Peyer's patch (tissue), 4 donors: ENCODE results near the gene EPHA8. TPM values are rescaled to one million over a fixed set of nuclear protein-coding genes. Genes with fewer than 3 reads are reported as not detected.

ENCODE experiments used
- DNase-seq, 3 donors: peaks; one replicate each; pipeline ENCODE4 v3.0.0-alpha.2; 2017 to 2019
- H3K27ac ChIP-seq, 4 donors: fragments of 200-600 bp; sonication (generic); one replicate each; pipeline ENCODE4 v1.5.1; 2016 to 2019
- H3K27me3 ChIP-seq, 2 donors: fragments of 200-600 bp; sonication (generic); one replicate each; pipeline ENCODE4 v1.5.1; 2019
- H3K36me3 ChIP-seq, 3 donors: fragments of 200-600 bp; sonication (generic); one replicate each; pipeline ENCODE4 v1.5.1; 2016 to 2019
- H3K4me1 ChIP-seq, 4 donors: fragments of 200-600 bp; sonication (generic); one replicate each; pipeline ENCODE4 v1.5.1; 2016 to 2019
- H3K4me3 ChIP-seq, 4 donors: fragments of 200-600 bp; sonication (generic); 1 replicate in 3 of 4; 2 replicates in 1 of 4; pipeline ENCODE4 v1.5.1; 2016 to 2019; ENCODE audit warnings: mild to moderate bottlenecking in 1 of 4
- H3K9me3 ChIP-seq, 4 donors: fragments of 200-600 bp; sonication (generic); one replicate each; pipeline ENCODE4 v1.5.1; 2016 to 2019; ENCODE audit warnings: mild to moderate bottlenecking in 1 of 4
- POLR2A ChIP-seq, 2 donors: fragments of 450-650 bp; IDR thresholded peaks; one replicate each; pipeline ENCODE4 v1.5.1; 2017; ENCODE audit warnings: antibody characterized with exemption in 2 of 2, mild to moderate bottlenecking in 2 of 2, moderate library complexity in 2 of 2
- total RNA-seq, 4 donors: library from RNA; depleted of rRNA; stranded (reverse); fragments of >200 nt; gene quantifications; one replicate each; pipeline ENCODE4 v1.1.0, GENCODE V29; 2016
- TF ChIP-seq, protein P1 (sequence below), 6 experiments: fragments of 450-650 bp in 4 of 6; fragments of 200-600 bp in 2 of 6; sonication (generic) in 1 of 6; IDR thresholded peaks; one replicate each; pipeline ENCODE4 v1.5.1; 2017 to 2019; ENCODE audit warnings: antibody characterized with exemption in 6 of 6, mild to moderate bottlenecking in 3 of 6, moderate library complexity in 1 of 6

The EPHA8 gene
- total RNA-seq, 4 donors from 2014 or later: not detected

DNA sequence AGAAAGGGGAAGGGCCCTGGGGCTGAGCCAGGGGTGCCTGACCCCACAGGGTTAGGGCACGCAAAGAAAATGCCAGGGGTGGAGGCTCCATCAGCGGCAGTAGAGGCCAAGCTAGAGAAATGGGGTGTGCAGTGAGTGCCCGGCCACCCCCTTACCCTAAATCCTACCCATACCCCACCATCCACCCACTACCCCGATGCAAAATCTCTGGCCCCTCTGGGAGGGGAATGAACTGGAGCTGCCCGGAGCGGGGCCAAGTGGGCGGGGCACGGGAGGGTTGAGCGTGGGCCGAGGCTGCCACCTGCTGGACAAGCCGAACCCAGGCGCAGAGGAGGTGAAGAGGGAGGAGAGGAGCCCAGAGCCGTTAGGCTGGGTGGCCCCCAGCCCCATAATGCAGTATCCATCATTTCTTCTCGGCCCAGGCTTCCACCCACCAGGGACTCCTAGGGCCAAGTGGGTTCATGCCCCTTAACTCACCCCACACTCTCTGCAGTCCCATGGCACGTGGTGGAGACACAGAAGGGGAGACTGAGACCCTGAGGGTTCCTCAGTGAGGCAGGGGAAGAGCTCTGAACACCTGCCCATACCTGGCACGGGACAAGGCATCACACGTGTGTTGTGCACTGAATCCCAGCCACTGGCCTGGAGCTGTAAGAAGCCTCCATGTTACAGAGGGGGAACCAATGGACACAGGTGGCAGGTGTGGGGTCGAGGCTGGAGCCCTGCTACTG, 78.8 kb downstream of the EPHA8 start:
- H3K27ac ChIP-seq: no peak overlapping the region
- no peaks in the 10 kb centered on the region for H3K4me1 ChIP-seq
- DNase-seq: peak; percentile 57 to 88 (median 86)
- H3K9me3 ChIP-seq: no peaks in the 10 kb centered on the region
- H3K4me3 ChIP-seq: no peak overlapping the region
- H3K36me3 ChIP-seq: no peaks in the 10 kb centered on the region
- H3K27me3 ChIP-seq: no peaks in the 10 kb centered on the region
- TF ChIP-seq, protein P1, sequence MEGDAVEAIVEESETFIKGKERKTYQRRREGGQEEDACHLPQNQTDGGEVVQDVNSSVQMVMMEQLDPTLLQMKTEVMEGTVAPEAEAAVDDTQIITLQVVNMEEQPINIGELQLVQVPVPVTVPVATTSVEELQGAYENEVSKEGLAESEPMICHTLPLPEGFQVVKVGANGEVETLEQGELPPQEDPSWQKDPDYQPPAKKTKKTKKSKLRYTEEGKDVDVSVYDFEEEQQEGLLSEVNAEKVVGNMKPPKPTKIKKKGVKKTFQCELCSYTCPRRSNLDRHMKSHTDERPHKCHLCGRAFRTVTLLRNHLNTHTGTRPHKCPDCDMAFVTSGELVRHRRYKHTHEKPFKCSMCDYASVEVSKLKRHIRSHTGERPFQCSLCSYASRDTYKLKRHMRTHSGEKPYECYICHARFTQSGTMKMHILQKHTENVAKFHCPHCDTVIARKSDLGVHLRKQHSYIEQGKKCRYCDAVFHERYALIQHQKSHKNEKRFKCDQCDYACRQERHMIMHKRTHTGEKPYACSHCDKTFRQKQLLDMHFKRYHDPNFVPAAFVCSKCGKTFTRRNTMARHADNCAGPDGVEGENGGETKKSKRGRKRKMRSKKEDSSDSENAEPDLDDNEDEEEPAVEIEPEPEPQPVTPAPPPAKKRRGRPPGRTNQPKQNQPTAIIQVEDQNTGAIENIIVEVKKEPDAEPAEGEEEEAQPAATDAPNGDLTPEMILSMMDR (IDR thresholded peaks at IDR 0.05): peak; percentile 52 to 90 (median 86)
- no peak for TF ChIP-seq POLR2A (IDR thresholded peaks at IDR 0.05)

- no peaks in the 10 kb centered on the region for H3K36me3 ChIP-seq
- no peaks in the 10 kb centered on the region for H3K4me1 ChIP-seq
- TF ChIP-seq POLR2A (IDR thresholded peaks at IDR 0.05): no peak
- TF ChIP-seq, protein P1 (IDR thresholded peaks at IDR 0.05): no peak
- peak within 1 kb of the TSS in 2 of 4 donors; percentile 50 to 54 for H3K27ac ChIP-seq
- peak in 1 of 3 donors; percentile 57 for DNase-seq
- no peaks in the 10 kb centered on the region for H3K27me3 ChIP-seq
- no peaks in the 10 kb centered on the region for H3K9me3 ChIP-seq
- peak within 1 kb of the TSS in 2 of 4 donors; percentile 29 to 31 for H3K4me3 ChIP-seq
Observed at GRCh38 chr1:22643381-22643780, 80.1 kb downstream of the EPHA8 start, which contains the start of gene C1QC. C1QC (plus strand) TSS chr1:22643633; CDS start chr1:22644024, 391 bp downstream.

- H3K27ac ChIP-seq: peak overlapping the region in 2 of 4 donors; percentile 50 to 54
- H3K4me3 ChIP-seq: peak overlapping the region in 2 of 4 donors; percentile 29 to 31
- no peaks in the 10 kb centered on the region for H3K27me3 ChIP-seq
- H3K4me1 ChIP-seq: no peaks in the 10 kb centered on the region
- DNase-seq: no peak
- no peaks in the 10 kb centered on the region for H3K36me3 ChIP-seq
- no peak for TF ChIP-seq POLR2A (IDR thresholded peaks at IDR 0.05)
- H3K9me3 ChIP-seq: no peaks in the 10 kb centered on the region
Observed at GRCh38 chr1:22643928-22644327, 80.6 kb downstream of the EPHA8 start.

- Histone ChIP-seq H3K9me3 (no peaks in the 10 kb centered on the region), H3K4me1 (no peaks in the 10 kb centered on the region), H3K36me3 (no peaks in the 10 kb centered on the region), H3K27ac (peak overlapping the region in 1 of 4 donors; percentile 22), H3K4me3 (peak overlapping the region in 1 of 4 donors; percentile 31), H3K27me3 (no peaks in the 10 kb centered on the region)
- DNase-seq: no peak
- no peak for TF ChIP-seq POLR2A (IDR thresholded peaks at IDR 0.05)
- TF ChIP-seq, protein P1 (IDR thresholded peaks at IDR 0.05): no peak
Observed at GRCh38 chr1:22645931-22646330, 82.6 kb downstream of the EPHA8 start.

- H3K27me3 ChIP-seq: no peaks in the 10 kb centered on the region
- peak overlapping the region in 1 of 4 donors; percentile 22 for H3K27ac ChIP-seq
- H3K4me1 ChIP-seq: no peaks in the 10 kb centered on the region
- no peak for TF ChIP-seq POLR2A (IDR thresholded peaks at IDR 0.05)
- TF ChIP-seq, protein P1 (IDR thresholded peaks at IDR 0.05): no peak
- H3K9me3 ChIP-seq: no peaks in the 10 kb centered on the region
- no peaks in the 10 kb centered on the region for H3K36me3 ChIP-seq
- no peak for DNase-seq
- peak overlapping the region in 1 of 4 donors; percentile 31 for H3K4me3 ChIP-seq
Observed at GRCh38 chr1:22646384-22646783, 83.1 kb downstream of the EPHA8 start.

DNA sequence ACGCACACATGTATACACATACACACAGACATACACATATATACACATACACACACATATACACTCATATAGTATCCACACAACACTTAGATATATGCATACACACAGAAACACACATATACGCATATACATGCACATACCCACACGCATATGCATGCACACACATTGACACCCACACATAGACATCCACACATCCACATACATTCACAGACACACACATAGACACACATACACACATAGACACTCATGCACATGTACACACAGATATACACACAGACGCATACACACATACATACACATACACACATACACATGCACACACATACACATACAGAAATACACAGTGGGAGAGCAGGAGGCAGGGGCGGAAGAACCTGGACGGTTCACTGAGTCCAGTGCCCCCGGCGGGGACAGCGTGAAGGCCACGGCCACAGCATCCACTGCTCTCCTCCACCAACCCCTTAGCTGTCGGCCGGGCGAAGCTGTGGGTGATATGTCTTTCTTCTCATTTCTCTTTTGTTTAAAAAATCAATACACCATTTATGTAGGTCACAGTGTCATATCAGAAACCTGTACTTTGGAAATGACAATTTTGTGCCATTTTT, 86.9 kb downstream of the EPHA8 start:
- H3K4me3 ChIP-seq: no peak overlapping the region
- H3K27ac ChIP-seq: no peak overlapping the region
- DNase-seq: no peak
- TF ChIP-seq, protein P1 (IDR thresholded peaks at IDR 0.05): no peak
- TF ChIP-seq POLR2A (IDR thresholded peaks at IDR 0.05): no peak
- H3K4me1 ChIP-seq: no peaks in the 10 kb centered on the region
- no peaks in the 10 kb centered on the region for H3K27me3 ChIP-seq
- no peaks in the 10 kb centered on the region for H3K36me3 ChIP-seq
- no peaks in the 10 kb centered on the region for H3K9me3 ChIP-seq
